CD4-positive, alpha-beta T cell treated with Interleukin-1 beta for 1 hour (primary cell): ENCODE data around the gene PRX.
"Not testable (repeated sequence)": the region's sequence is repeated elsewhere in the genome, so short reads cannot be mapped to it uniquely, and the experiment has no call there.

ENCODE experiments used
- DNase-seq, 2 donors: peaks; one replicate each; pipeline ENCODE4 v3.0.0-alpha.2; 2020 to 2022

PRX gene

GRCh38 chr19:40389404-40390083 is 23.6 kb downstream of the PRX start:
- DNase-seq: no peak

- DNase-seq: no peak
These were observed 24.7 kb downstream of the PRX start for GRCh38 chr19:40388481-40388880.

GRCh38 chr19:40387155-40387554 is 26.0 kb downstream of the PRX start:
- no peak for DNase-seq

GRCh38 chr19:40383668-40384248 is 29.4 kb downstream of the PRX start:
- no peak for DNase-seq

GRCh38 chr19:40381321-40381720 is 31.9 kb downstream of the PRX start:
- no peak for DNase-seq

GRCh38 chr19:40380199-40381037 is 32.8 kb downstream of the PRX start:
- DNase-seq: no peak

- DNase-seq: no peak
These were observed 33.6 kb downstream of the PRX start for GRCh38 chr19:40379446-40380198.

- no peak for DNase-seq
These were observed 34.7 kb downstream of the PRX start for GRCh38 chr19:40378509-40378908.

- DNase-seq: no peak
These were observed 35.2 kb downstream of the PRX start for GRCh38 chr19:40377876-40378385.

- DNase-seq: no peak
These were observed 36.8 kb downstream of the PRX start for GRCh38 chr19:40376286-40376862.

GRCh38 chr19:40374084-40374483 is 39.1 kb downstream of the PRX start:
- DNase-seq: no peak

GRCh38 chr19:40371802-40372122 is 41.4 kb downstream of the PRX start:
- no peak for DNase-seq

- no peak for DNase-seq
These were observed 42.0 kb downstream of the PRX start for GRCh38 chr19:40370997-40371801.

- DNase-seq: not testable (repeated sequence)
These were observed 42.9 kb downstream of the PRX start for GRCh38 chr19:40370253-40370652.

- no peak for DNase-seq
These were observed 43.4 kb downstream of the PRX start for GRCh38 chr19:40369797-40370196.

GRCh38 chr19:40367577-40368434 is 45.4 kb downstream of the PRX start:
- DNase-seq: no peak

GRCh38 chr19:40366697-40367561 is 46.2 kb downstream of the PRX start:
- no peak for DNase-seq

GRCh38 chr19:40365613-40366401 is 47.4 kb downstream of the PRX start:
- DNase-seq: peak; percentile 43 to 60

GRCh38 chr19:40365010-40365409 is 48.2 kb downstream of the PRX start:
- DNase-seq: no peak
